Erythroblast (primary cell): ENCODE results near the gene COQ8B.

Experiments
- DNase-seq, 2 experiments: peaks; one replicate each; lab custom pipeline; 2025; lab: John Stamatoyannopoulos, UW
- GATA1 ChIP-seq: IDR thresholded peaks from 2 replicates; pipeline ENCODE4 v1.6.1; 2011; ENCODE audit warnings: low read depth, mild to moderate bottlenecking, control low read depth, low read length, moderate library complexity
- POLR2A ChIP-seq: IDR thresholded peaks from 2 replicates; pipeline ENCODE4 v1.6.1; 2011; ENCODE audit warnings: mild to moderate bottlenecking, low read length

COQ8B gene

GRCh38 chr19:40702337-40703012, 14.2 kb downstream of the COQ8B start:
- no peak for TF ChIP-seq GATA1
- TF ChIP-seq POLR2A: no peak
- peak; percentile 44 to 65 for DNase-seq

- TF ChIP-seq GATA1 (no peak), POLR2A (no peak)
These were observed 14.9 kb downstream of the COQ8B start for GRCh38 chr19:40701758-40702157.

GRCh38 chr19:40700083-40700482, 16.6 kb downstream of the COQ8B start:
- TF ChIP-seq POLR2A (no peak), GATA1 (no peak)
- no peak for DNase-seq

More at GRCh38 chr19:40701758-40702157, 14.9 kb downstream of the COQ8B start:
- DNase-seq: no peak

- TF ChIP-seq GATA1: no peak
- TF ChIP-seq POLR2A: no peak
- no peak for DNase-seq
These were observed 19.7 kb downstream of the COQ8B start for GRCh38 chr19:40697007-40697406.

GRCh38 chr19:40695881-40696280, 20.8 kb downstream of the COQ8B start:
- no peak for DNase-seq
- TF ChIP-seq POLR2A (no peak), GATA1 (no peak)

GRCh38 chr19:40693896-40694295, 22.8 kb downstream of the COQ8B start:
- DNase-seq: no peak
- TF ChIP-seq POLR2A (no peak), GATA1 (no peak)

GRCh38 chr19:40693150-40693788, 23.4 kb downstream of the COQ8B start:
- no peak for DNase-seq
- TF ChIP-seq POLR2A: no peak
- TF ChIP-seq GATA1: no peak

- TF ChIP-seq GATA1: no peak
- no peak for TF ChIP-seq POLR2A
- DNase-seq: peak in 1 of 2 experiments; percentile 24
These were observed 24.5 kb downstream of the COQ8B start for GRCh38 chr19:40692212-40692551.

GRCh38 chr19:40691421-40692211, 25.1 kb downstream of the COQ8B start:
- DNase-seq: peak; percentile 29 to 48
- TF ChIP-seq GATA1 (no peak), POLR2A (no peak)

- TF ChIP-seq GATA1 (no peak), POLR2A (peak; percentile 60)
- DNase-seq: peak; percentile 94 to 97
These were observed 25.8 kb downstream of the COQ8B start for GRCh38 chr19:40690693-40691420.

GRCh38 chr19:40690050-40690692, 26.5 kb downstream of the COQ8B start, which contains the start of gene NUMBL:
Gene NUMBL (minus strand): TSS chr19:40690651. CDS start chr19:40690483, 168 bp downstream.
- DNase-seq: no peak
- TF ChIP-seq GATA1: no peak

GRCh38 chr19:40689339-40690049, 27.2 kb downstream of the COQ8B start:
- TF ChIP-seq POLR2A (peak; percentile 23), GATA1 (no peak)
- peak; percentile 48 to 52 for DNase-seq
